Measurements from ENCODE around the gene TGFBR3.

Gene TGFBR3

GRCh38 chr1:91680556-91681155 is 205.3 kb downstream of the TGFBR3 start:
- ChIA-PET POLR2A (ENCODE audit: low non-redundant PET) (no interaction called here), CTCF (no interaction called here)
- no peak for DNase-seq (ENCODE audit: low spot score)
- H3K27ac ChIP-seq = no peak overlapping the region
- TF ChIP-seq CTCF (conservative IDR thresholded peaks at IDR 0.05; ENCODE audit: low read depth) = no peak

GRCh38 chr1:91679446-91679845 is 206.5 kb downstream of the TGFBR3 start:
- no peak for DNase-seq (ENCODE audit: low spot score)
- H3K27ac ChIP-seq = no peak overlapping the region
- ChIA-PET POLR2A (ENCODE audit: low non-redundant PET) (no interaction called here), CTCF (no interaction called here)
- no peak for TF ChIP-seq CTCF (conservative IDR thresholded peaks at IDR 0.05; ENCODE audit: low read depth)

- TF ChIP-seq CTCF (conservative IDR thresholded peaks at IDR 0.05; ENCODE audit: low read depth) = no peak
- ChIA-PET POLR2A (ENCODE audit: low non-redundant PET) (no interaction called here), CTCF (interaction anchor here (0.7 to 0.9 kb wide), 2 partner anchors 103 to 1218 kb away, joined by 3 to 7 read pairs; no protein-coding TSS in a partner anchor)
- H3K27ac ChIP-seq = no peak overlapping the region
- DNase-seq (ENCODE audit: low spot score) = no peak
Measured at GRCh38 chr1:91676030-91676429, 209.9 kb downstream of the TGFBR3 start.

- DNase-seq (ENCODE audit: low spot score) = no peak
- ChIA-PET POLR2A (ENCODE audit: low non-redundant PET) (no interaction called here), CTCF (interaction anchor here (0.6 kb wide), 1 partner anchor 344 kb away, joined by 3 read pairs; no protein-coding TSS in a partner anchor)
- no peak overlapping the region for H3K27ac ChIP-seq
- TF ChIP-seq CTCF (conservative IDR thresholded peaks at IDR 0.05; ENCODE audit: low read depth) = no peak
Measured at GRCh38 chr1:91674107-91674506, 211.8 kb downstream of the TGFBR3 start.

- TF ChIP-seq CTCF (conservative IDR thresholded peaks at IDR 0.05; ENCODE audit: low read depth) = no peak
- ChIA-PET POLR2A (ENCODE audit: low non-redundant PET) (no interaction called here), CTCF (no interaction called here)
- no peak for DNase-seq (ENCODE audit: low spot score)
- H3K27ac ChIP-seq = no peak overlapping the region
Measured at GRCh38 chr1:91673613-91674012, 212.3 kb downstream of the TGFBR3 start.

- ChIA-PET POLR2A (ENCODE audit: low non-redundant PET) (no interaction called here), CTCF (interaction anchor here (0.6 kb wide), 1 partner anchor 22 kb away, joined by 4 read pairs; no protein-coding TSS in a partner anchor)
- no peak for DNase-seq (ENCODE audit: low spot score)
- no peak for TF ChIP-seq CTCF (conservative IDR thresholded peaks at IDR 0.05; ENCODE audit: low read depth)
- no peak overlapping the region for H3K27ac ChIP-seq
Measured at GRCh38 chr1:91672601-91673161, 213.3 kb downstream of the TGFBR3 start.

Data from RWPE1 (cell line).